ENCODE results near the gene PIM2. TPM values are rescaled to one million over a fixed set of nuclear protein-coding genes. Genes with fewer than 3 reads are reported as not detected.

PIM2 gene
- polyA plus RNA-seq (2013, experiment 1 of 2), result 11.0 TPM
- polyA plus RNA-seq (2013, experiment 2 of 2), result 10.8 TPM

DNA sequence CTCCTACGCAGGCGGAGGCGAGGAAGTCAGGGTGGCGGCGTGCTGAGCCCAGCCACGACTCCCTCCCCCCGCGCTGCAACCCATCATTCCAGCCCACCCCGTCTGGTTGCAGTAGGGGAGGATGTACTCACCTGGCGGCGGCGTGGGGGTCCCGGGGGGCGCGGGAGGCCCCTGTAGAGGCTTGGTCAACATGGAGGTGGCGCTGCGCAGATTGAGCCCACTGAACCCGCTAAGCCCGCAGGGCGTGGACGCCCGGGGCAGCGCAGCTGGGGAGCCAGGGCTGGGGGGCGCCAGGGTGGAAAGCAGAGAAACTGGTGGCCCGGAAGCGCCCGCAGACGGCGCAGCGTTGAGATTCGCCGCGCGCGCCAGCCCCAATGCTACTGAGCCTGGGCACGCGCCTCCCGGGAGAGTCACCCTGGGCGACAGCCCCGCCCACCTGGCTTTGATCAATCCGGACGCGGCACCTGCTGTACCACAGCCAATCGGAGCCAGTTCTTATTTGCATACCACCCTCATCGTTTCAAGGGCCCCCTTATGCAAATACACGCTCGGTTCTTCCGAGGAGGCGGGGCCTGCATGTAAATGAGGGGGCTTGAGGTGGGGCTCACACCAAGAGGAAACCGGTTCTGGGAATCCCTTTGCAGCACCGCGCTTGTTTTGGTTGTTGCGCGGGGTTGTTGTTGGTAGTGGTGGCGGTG is at the start of gene PIM2:
TSS of gene PIM2 (minus strand) at position 382 of the 698 bp plus-strand sequence. CDS start at position 192, 190 bp downstream.
- Histone ChIP-seq H2BK15ac (ENCODE audit: low read depth, poor library complexity, severe bottlenecking) (no peak within 1 kb of the TSS), H3K23ac (ENCODE audit: low read length in 2 of 2) (peak within 1 kb of the TSS in 1 of 2 experiments; percentile 89), H3K27me3 (ENCODE audit: control insufficient read depth in 1 of 2, insufficient read depth in 1 of 2, low read length in 2 of 2) (peaks cover 0 to 7% of the 10 kb centered on the region in 2 experiments), H4K91ac (ENCODE audit: low read length) (peak within 1 kb of the TSS; percentile 27), H2BK5ac (ENCODE audit: low read depth, low read length, poor library complexity, severe bottlenecking) (no peak within 1 kb of the TSS), H3K4me1 (ENCODE audit: control insufficient read depth, insufficient read depth, low read depth, low read length) (peaks cover 13% of the 10 kb centered on the region), H3K4ac (ENCODE audit: low read depth in 1 of 2, low read length in 2 of 2) (peak within 1 kb of the TSS in 1 of 2 experiments; percentile 87), H3K9ac (ENCODE audit: low read length) (peak within 1 kb of the TSS; percentile 71), H2AK5ac (ENCODE audit: low read length, severe bottlenecking) (no peak within 1 kb of the TSS), H2BK12ac (ENCODE audit: low read length in 2 of 2) (peak within 1 kb of the TSS in 1 of 2 experiments; percentile 72), H4K8ac (ENCODE audit: low read length) (no peak within 1 kb of the TSS), H2BK120ac (ENCODE audit: low read depth, low read length) (peak within 1 kb of the TSS; percentile 19), H3K79me1 (replicated peaks; ENCODE audit: low read length, poor library complexity, severe bottlenecking) (peaks cover 16% of the 10 kb centered on the region), H2AFZ (ENCODE audit: low read depth, low read length) (no peak within 1 kb of the TSS), H3K4me3 (ENCODE audit: insufficient read depth in 1 of 2, low read depth in 1 of 2, low read length in 2 of 2) (peak within 1 kb of the TSS; percentile 63 to 72), H3K36me3 (ENCODE audit: control insufficient read depth in 1 of 2, insufficient read depth in 2 of 2, low read depth in 1 of 2, low read length in 2 of 2) (peaks cover 27 to 40% of the 10 kb centered on the region in 2 experiments), H3K14ac (ENCODE audit: low read length in 2 of 2) (peak within 1 kb of the TSS in 1 of 2 experiments; percentile 91), H3K9me3 (ENCODE audit: control insufficient read depth, low read length) (no peaks in the 10 kb centered on the region), H3K4me2 (ENCODE audit: low read length, poor library complexity, severe bottlenecking) (peak within 1 kb of the TSS; percentile 84), H3K27ac (ENCODE audit: low read length, poor library complexity, severe bottlenecking) (peak within 1 kb of the TSS; percentile 67), H3K18ac (ENCODE audit: low read depth in 1 of 2, low read length in 2 of 2) (peak within 1 kb of the TSS; percentile 33 to 76)
- 0% methylated on average over 30 of the region's 55 CpGs for WGBS
- peak; percentile 94 for DNase-seq

DNA sequence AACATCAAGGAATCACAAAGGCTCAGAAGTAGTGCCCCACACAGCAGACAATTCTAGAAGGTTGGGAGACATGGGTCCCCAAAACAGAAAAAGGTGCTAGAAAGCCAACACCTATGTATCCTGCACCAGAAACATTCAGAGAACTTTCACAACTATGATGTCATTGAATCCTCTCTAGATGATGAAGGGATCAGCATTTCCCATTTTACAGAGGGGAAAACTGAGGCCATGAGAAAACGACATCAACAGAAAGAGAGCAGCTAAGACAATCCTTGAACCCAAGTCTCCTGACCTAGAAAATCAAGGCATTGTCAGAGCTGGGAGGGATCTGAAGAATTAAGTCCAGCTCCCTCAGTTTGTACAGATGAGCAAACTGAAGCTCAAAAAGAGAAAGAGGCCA is 49.6 kb upstream of the PIM2 start:
- Histone ChIP-seq H3K14ac (ENCODE audit: low read length in 2 of 2) (no peak overlapping the region), H3K27ac (ENCODE audit: low read length, poor library complexity, severe bottlenecking) (no peak overlapping the region)

DNA sequence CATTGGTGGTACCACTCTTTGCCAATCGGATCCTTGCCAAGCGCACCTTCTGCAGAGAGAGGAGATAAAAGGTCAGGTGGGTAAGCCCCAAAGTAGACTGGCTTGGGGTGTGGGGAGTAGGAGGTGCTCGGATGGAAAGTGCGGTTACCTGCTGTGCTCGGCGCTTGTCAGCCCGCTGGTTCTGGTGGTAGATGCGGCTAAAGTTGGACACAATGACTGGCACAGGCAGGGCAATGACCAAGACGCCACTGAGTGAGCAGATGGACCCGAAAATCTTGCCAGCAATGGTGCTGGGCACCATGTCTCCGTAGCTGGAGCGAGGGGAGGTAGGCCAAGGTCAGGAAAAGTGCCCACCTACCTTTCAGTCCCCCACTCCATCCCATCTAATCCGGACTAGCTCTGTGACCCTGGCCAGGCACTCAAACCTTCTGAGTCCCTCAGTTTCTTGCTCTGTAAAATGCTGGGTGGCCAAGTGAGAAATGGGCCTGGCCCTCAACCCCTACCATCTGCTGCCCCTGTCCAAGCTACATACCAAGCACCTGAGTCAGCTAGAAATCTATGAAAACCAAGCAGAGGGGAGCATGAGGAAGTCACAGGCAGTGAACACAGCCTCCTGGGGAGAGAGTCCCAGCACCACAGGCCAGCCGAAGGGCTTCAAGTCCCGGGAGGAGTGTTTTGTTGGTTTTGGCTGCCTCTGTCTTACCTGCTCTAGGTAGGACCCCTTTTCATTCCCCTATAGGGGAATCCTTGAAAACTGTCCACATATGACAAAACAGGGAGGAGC is 48.2 kb upstream of the PIM2 start:
- H3K79me1 ChIP-seq (replicated peaks; ENCODE audit: low read length, poor library complexity, severe bottlenecking), result peaks cover 2% of the 10 kb centered on the region
- WGBS, result 91% methylated on average over 15 of the region's 15 CpGs

More for the DNA sequence above, 49.6 kb upstream of the PIM2 start:
- Histone ChIP-seq H2BK15ac (ENCODE audit: low read depth, poor library complexity, severe bottlenecking) (no peak overlapping the region), H2BK5ac (ENCODE audit: low read depth, low read length, poor library complexity, severe bottlenecking) (no peak overlapping the region), H2AK5ac (ENCODE audit: low read length, severe bottlenecking) (no peak overlapping the region), H2BK120ac (ENCODE audit: low read depth, low read length) (no peak overlapping the region), H3K36me3 (ENCODE audit: control insufficient read depth in 1 of 2, insufficient read depth in 2 of 2, low read depth in 1 of 2, low read length in 2 of 2) (peaks cover 6 to 28% of the 10 kb centered on the region in 2 experiments), H3K4me1 (ENCODE audit: control insufficient read depth, insufficient read depth, low read depth, low read length) (peaks cover 12% of the 10 kb centered on the region), H3K23ac (ENCODE audit: low read length in 2 of 2) (no peak overlapping the region), H2BK12ac (ENCODE audit: low read length in 2 of 2) (no peak overlapping the region), H3K4me3 (ENCODE audit: insufficient read depth in 1 of 2, low read depth in 1 of 2, low read length in 2 of 2) (no peak overlapping the region), H3K79me1 (replicated peaks; ENCODE audit: low read length, poor library complexity, severe bottlenecking) (peaks cover 2% of the 10 kb centered on the region), H3K18ac (ENCODE audit: low read depth in 1 of 2, low read length in 2 of 2) (no peak overlapping the region), H3K4me2 (ENCODE audit: low read length, poor library complexity, severe bottlenecking) (no peak overlapping the region), H3K9me3 (ENCODE audit: control insufficient read depth, low read length) (no peaks in the 10 kb centered on the region), H3K9ac (ENCODE audit: low read length) (no peak overlapping the region), H4K91ac (ENCODE audit: low read length) (no peak overlapping the region), H4K8ac (ENCODE audit: low read length) (no peak overlapping the region), H2AFZ (ENCODE audit: low read depth, low read length) (no peak overlapping the region), H3K4ac (ENCODE audit: low read depth in 1 of 2, low read length in 2 of 2) (no peak overlapping the region), H3K27me3 (ENCODE audit: control insufficient read depth in 1 of 2, insufficient read depth in 1 of 2, low read length in 2 of 2) (peaks cover 0 to 4% of the 10 kb centered on the region in 2 experiments)
- WGBS, result no CpG with 5 or more reads among the region's 1 CpG
- DNase-seq, result no peak

DNA sequence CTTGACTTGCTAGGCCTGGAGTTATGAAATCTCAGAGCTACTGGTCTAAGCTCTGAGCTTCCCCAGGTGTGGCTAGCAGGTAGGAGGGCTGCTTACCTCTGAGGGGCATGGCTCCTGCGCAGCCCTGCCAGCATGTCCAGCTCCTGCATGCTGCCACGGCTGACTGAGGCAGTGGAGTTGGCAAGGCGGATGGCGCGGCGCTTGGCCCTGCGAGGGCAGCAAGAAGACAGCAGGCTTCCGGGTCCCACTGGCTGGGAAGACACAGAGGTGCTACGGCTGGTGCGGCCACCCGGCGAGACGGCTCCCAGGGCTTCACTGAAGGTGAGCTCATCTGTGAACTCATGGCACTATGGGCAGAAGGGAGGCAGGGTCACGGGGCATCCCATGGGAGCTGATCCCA is 47.1 kb upstream of the PIM2 start:
- Histone ChIP-seq H2BK5ac (ENCODE audit: low read depth, low read length, poor library complexity, severe bottlenecking) (no peak overlapping the region), H3K79me1 (replicated peaks; ENCODE audit: low read length, poor library complexity, severe bottlenecking) (peaks cover 2% of the 10 kb centered on the region), H3K27ac (ENCODE audit: low read length, poor library complexity, severe bottlenecking) (no peak overlapping the region), H2BK15ac (ENCODE audit: low read depth, poor library complexity, severe bottlenecking) (no peak overlapping the region), H3K18ac (ENCODE audit: low read depth in 1 of 2, low read length in 2 of 2) (no peak overlapping the region), H2AK5ac (ENCODE audit: low read length, severe bottlenecking) (no peak overlapping the region), H3K14ac (ENCODE audit: low read length in 2 of 2) (no peak overlapping the region), H4K8ac (ENCODE audit: low read length) (no peak overlapping the region), H2AFZ (ENCODE audit: low read depth, low read length) (no peak overlapping the region), H3K27me3 (ENCODE audit: control insufficient read depth in 1 of 2, insufficient read depth in 1 of 2, low read length in 2 of 2) (peaks cover 0 to 4% of the 10 kb centered on the region in 2 experiments), H2BK120ac (ENCODE audit: low read depth, low read length) (no peak overlapping the region), H3K4me1 (ENCODE audit: control insufficient read depth, insufficient read depth, low read depth, low read length) (peaks cover 10% of the 10 kb centered on the region), H4K91ac (ENCODE audit: low read length) (no peak overlapping the region), H3K4me2 (ENCODE audit: low read length, poor library complexity, severe bottlenecking) (no peak overlapping the region), H3K4ac (ENCODE audit: low read depth in 1 of 2, low read length in 2 of 2) (no peak overlapping the region), H3K36me3 (ENCODE audit: control insufficient read depth in 1 of 2, insufficient read depth in 2 of 2, low read depth in 1 of 2, low read length in 2 of 2) (peaks cover 6 to 38% of the 10 kb centered on the region in 2 experiments), H3K23ac (ENCODE audit: low read length in 2 of 2) (no peak overlapping the region), H3K9me3 (ENCODE audit: control insufficient read depth, low read length) (no peaks in the 10 kb centered on the region), H3K9ac (ENCODE audit: low read length) (no peak overlapping the region), H2BK12ac (ENCODE audit: low read length in 2 of 2) (no peak overlapping the region), H3K4me3 (ENCODE audit: insufficient read depth in 1 of 2, low read depth in 1 of 2, low read length in 2 of 2) (no peak overlapping the region)
- DNase-seq, result no peak
- WGBS, result 94% methylated on average over 12 of the region's 14 CpGs

More for the DNA sequence above, 48.2 kb upstream of the PIM2 start:
- Histone ChIP-seq H3K27me3 (ENCODE audit: control insufficient read depth in 1 of 2, insufficient read depth in 1 of 2, low read length in 2 of 2) (peaks cover 0 to 4% of the 10 kb centered on the region in 2 experiments), H3K27ac (ENCODE audit: low read length, poor library complexity, severe bottlenecking) (peak overlapping the region; percentile 87), H4K8ac (ENCODE audit: low read length) (no peak overlapping the region), H3K18ac (ENCODE audit: low read depth in 1 of 2, low read length in 2 of 2) (no peak overlapping the region), H3K9ac (ENCODE audit: low read length) (no peak overlapping the region), H3K4ac (ENCODE audit: low read depth in 1 of 2, low read length in 2 of 2) (no peak overlapping the region), H3K23ac (ENCODE audit: low read length in 2 of 2) (no peak overlapping the region), H2BK15ac (ENCODE audit: low read depth, poor library complexity, severe bottlenecking) (no peak overlapping the region), H3K4me1 (ENCODE audit: control insufficient read depth, insufficient read depth, low read depth, low read length) (peaks cover 10% of the 10 kb centered on the region), H4K91ac (ENCODE audit: low read length) (no peak overlapping the region), H3K4me3 (ENCODE audit: insufficient read depth in 1 of 2, low read depth in 1 of 2, low read length in 2 of 2) (no peak overlapping the region), H2AFZ (ENCODE audit: low read depth, low read length) (no peak overlapping the region), H3K36me3 (ENCODE audit: control insufficient read depth in 1 of 2, insufficient read depth in 2 of 2, low read depth in 1 of 2, low read length in 2 of 2) (peaks cover 6 to 33% of the 10 kb centered on the region in 2 experiments), H2AK5ac (ENCODE audit: low read length, severe bottlenecking) (peak overlapping the region; percentile 56), H2BK120ac (ENCODE audit: low read depth, low read length) (no peak overlapping the region), H2BK12ac (ENCODE audit: low read length in 2 of 2) (no peak overlapping the region), H3K14ac (ENCODE audit: low read length in 2 of 2) (no peak overlapping the region), H2BK5ac (ENCODE audit: low read depth, low read length, poor library complexity, severe bottlenecking) (no peak overlapping the region), H3K9me3 (ENCODE audit: control insufficient read depth, low read length) (no peaks in the 10 kb centered on the region), H3K4me2 (ENCODE audit: low read length, poor library complexity, severe bottlenecking) (peak overlapping the region; percentile 29)
- DNase-seq, result peak; percentile 33
